IMR-90 (cell line): ENCODE results near the gene DYRK3. TPM values are rescaled to one million over a fixed set of nuclear protein-coding genes. Genes with fewer than 3 reads are reported as not detected.

ENCODE experiments used
- ATAC-seq: fragments of 200-7000 bp; cut with Tn5 transposase; 2 replicates; pipeline ENCODE4 v1.9.1; 2020; ENCODE audit warnings: low read depth, mild to moderate bottlenecking, moderate library complexity
- BruUV-seq: library from RNA; stranded (reverse); fragments of 400-500 nt; replicated peaks from 2 replicates; lab custom pipeline; 2021; lab: Mats Ljungman, UMichigan
- CTCF ChIA-PET: fragments of 300-600 bp; formaldehyde crosslinking; extraction: SDS; loops from one replicate; lab custom pipeline; 2021; ENCODE audit warnings: antibody characterized with exemption; lab: Yijun Ruan, JAX
- POLR2A ChIA-PET: fragments of 300-600 bp; sonication (Branson Sonifier 250); formaldehyde crosslinking; loops from one replicate; lab custom pipeline; 2022; ENCODE audit warnings: antibody characterized with exemption; ENCODE audit not compliant: unreplicated experiment; lab: Charles Lee
- DNase-seq: peaks from one replicate; pipeline ENCODE4 v3.0.0; 2013
- H2AFZ ChIP-seq: replicated peaks from 2 replicates; pipeline ENCODE3; 2013; ENCODE audit warnings: low read length, mild to moderate bottlenecking; ENCODE audit not compliant: poor library complexity
- H2AK5ac ChIP-seq: 2 replicates; pipeline ENCODE4 v1.6.1; 2013; ENCODE audit warnings: low read depth, low read length, inconsistent platforms
- H2AK9ac ChIP-seq: replicated peaks from 2 replicates; pipeline ENCODE3; 2013; ENCODE audit warnings: mild to moderate bottlenecking, low read depth, low read length, moderate library complexity; ENCODE audit not compliant: poor library complexity
- H2BK120ac ChIP-seq: 2 replicates; pipeline ENCODE4 v1.6.1; 2013; ENCODE audit warnings: low read depth, low read length, inconsistent platforms
- H2BK15ac ChIP-seq: 3 replicates; pipeline ENCODE4 v1.6.1; 2013; ENCODE audit warnings: low read depth, low read length, inconsistent platforms
- H2BK20ac ChIP-seq: 2 replicates; pipeline ENCODE4 v1.6.1; 2013; ENCODE audit warnings: low read depth, mild to moderate bottlenecking, inconsistent platforms, low read length, moderate library complexity
- H2BK5ac ChIP-seq: 2 replicates; pipeline ENCODE4 v1.6.1; 2013; ENCODE audit warnings: mild to moderate bottlenecking, low read depth, low read length, inconsistent platforms; ENCODE audit not compliant: poor library complexity, severe bottlenecking
- H3K14ac ChIP-seq: replicated peaks from 2 replicates; pipeline ENCODE4 v1.6.1; 2013; ENCODE audit warnings: low read depth, low read length, inconsistent platforms
- H3K18ac ChIP-seq: 2 replicates; pipeline ENCODE4 v1.6.1; 2013; ENCODE audit warnings: low read depth, low read length, control low read depth
- H3K23ac ChIP-seq: 2 replicates; pipeline ENCODE4 v1.6.1; 2013; ENCODE audit warnings: low read depth, low read length, inconsistent platforms
- H3K27ac ChIP-seq: 2 replicates; pipeline ENCODE4 v1.5.1; 2013; ENCODE audit warnings: mild to moderate bottlenecking, control low read depth, low read length; ENCODE audit not compliant: insufficient read depth
- H3K27me3 ChIP-seq: 2 replicates; pipeline ENCODE4 v1.6.1; 2013; ENCODE audit warnings: low read length; ENCODE audit not compliant: control insufficient read depth, insufficient read depth
- H3K36me3 ChIP-seq: 2 replicates; pipeline ENCODE4 v1.6.1; 2013; ENCODE audit warnings: low read length, mixed read lengths; ENCODE audit not compliant: control insufficient read depth, insufficient read depth
- H3K4ac ChIP-seq: 2 replicates; pipeline ENCODE4 v1.6.1; 2013; ENCODE audit warnings: low read depth, low read length, inconsistent platforms
- H3K4me1 ChIP-seq: 2 replicates; pipeline ENCODE4 v1.6.1; 2013; ENCODE audit warnings: low read length, mixed read lengths; ENCODE audit not compliant: control insufficient read depth, insufficient read depth
- H3K4me2 ChIP-seq: 2 replicates; pipeline ENCODE4 v1.6.1; 2013; ENCODE audit warnings: low read depth, mild to moderate bottlenecking, control low read depth, low read length, moderate library complexity
- H3K4me3 ChIP-seq: 2 replicates; pipeline ENCODE4 v1.5.1; 2013; ENCODE audit warnings: low read depth, mild to moderate bottlenecking, control low read depth, low read length, moderate library complexity; ENCODE audit not compliant: insufficient read depth
- H3K56ac ChIP-seq: 2 replicates; pipeline ENCODE4 v1.6.1; 2013; ENCODE audit warnings: low read length, inconsistent platforms; ENCODE audit not compliant: insufficient read depth; ENCODE audit errors: extremely low read depth
- H3K79me1 ChIP-seq, 2 experiments: 2 replicates each; pipeline ENCODE4 v1.6.1; 2013; ENCODE audit warnings: low read length in 2 of 2, inconsistent platforms in 1 of 2, low read depth in 1 of 2
- H3K9ac ChIP-seq: 2 replicates; pipeline ENCODE4 v1.6.1; 2013; ENCODE audit warnings: low read depth, low read length, control low read depth
- H3K9me1 ChIP-seq: 2 replicates; pipeline ENCODE4 v1.6.1; 2013; ENCODE audit warnings: low read length, inconsistent platforms; ENCODE audit not compliant: insufficient read depth
- H3K9me3 ChIP-seq: 2 replicates; pipeline ENCODE4 v1.6.1; 2013; ENCODE audit warnings: low read length; ENCODE audit not compliant: control insufficient read depth, insufficient read depth
- H4K20me1 ChIP-seq: 2 replicates; pipeline ENCODE4 v1.6.1; 2013; ENCODE audit warnings: low read length, inconsistent platforms; ENCODE audit not compliant: insufficient read depth
- H4K5ac ChIP-seq: 2 replicates; pipeline ENCODE4 v1.6.1; 2013; ENCODE audit warnings: mild to moderate bottlenecking, low read depth, low read length, control low read depth
- H4K8ac ChIP-seq, 2 experiments: 2 replicates each; pipeline ENCODE4 v1.6.1; 2013; ENCODE audit warnings: low read depth in 2 of 2, low read length in 2 of 2, control low read depth in 1 of 2, inconsistent platforms in 1 of 2
- H4K91ac ChIP-seq: 2 replicates; pipeline ENCODE4 v1.6.1; 2013; ENCODE audit warnings: low read depth, low read length, inconsistent platforms; ENCODE audit not compliant: insufficient read depth
- CEBPB ChIP-seq: IDR thresholded peaks from 2 replicates; pipeline ENCODE4 v1.6.1; 2012; ENCODE audit warnings: low read depth, low read length, improper control_type of control experiment
- CTCF ChIP-seq: conservative IDR thresholded peaks from 2 replicates; pipeline ENCODE4 v1.5.1; 2012; ENCODE audit warnings: mild to moderate bottlenecking, low read depth, low read length, improper control_type of control experiment
- FOS ChIP-seq: fragments of 150-350 bp; IDR thresholded peaks from 2 replicates; pipeline ENCODE4 v1.6.1; 2016; ENCODE audit warnings: low read depth, low read length
- MAZ ChIP-seq: IDR thresholded peaks from 2 replicates; pipeline ENCODE4 v1.6.1; 2012; ENCODE audit warnings: low read depth, mild to moderate bottlenecking, low read length, improper control_type of control experiment, moderate library complexity, borderline replicate concordance
- RAD21 ChIP-seq: IDR thresholded peaks from 2 replicates; pipeline ENCODE4 v1.6.1; 2012; ENCODE audit warnings: low read length, improper control_type of control experiment
- RCOR1 ChIP-seq: IDR thresholded peaks from 2 replicates; pipeline ENCODE4 v1.6.1; 2012; ENCODE audit warnings: mild to moderate bottlenecking, low read length, improper control_type of control experiment; ENCODE audit not compliant: insufficient replicate concordance
- SMC3 ChIP-seq: fragments of 150-350 bp; IDR thresholded peaks from 2 replicates; pipeline ENCODE4 v1.6.1; 2016; ENCODE audit warnings: low read depth, mild to moderate bottlenecking, antibody characterized with exemption, low read length, moderate library complexity
- WGBS, 2 experiments: methylation state at CpG; one replicate each; pipeline versions ENCODE4 v1.1.5 to v1.1.7; 2013; ENCODE audit warnings: missing lambda C conversion rate in 2 of 2; ENCODE audit not compliant: insufficient read length in 1 of 2; ENCODE audit errors: extremely low coverage in 2 of 2; 5-methylcytosine and 5-hydroxymethylcytosine counted together
- dilution Hi-C: fragments of 300-500 bp; cut with HindIII; formaldehyde crosslinking; loops from one replicate; pipeline ENCODE4 v1.14.3; 2018; ENCODE audit warnings: low sequenced_read_pairs; ENCODE audit not compliant: unreplicated experiment
- in situ Hi-C: fragments of 300-500 bp; cut with MboI; formaldehyde crosslinking; loops from 3 replicates; pipeline ENCODE4 v1.14.3; 2019; ENCODE audit warnings: low sequenced_read_pairs, inconsistent platforms, mixed read lengths
- intact Hi-C: fragments of 100-400 bp; cut with micrococcal nuclease; formaldehyde crosslinking; loops from 2 replicates; pipeline ENCODE4 v1.10.0; 2022
- polyA plus RNA-seq, 3 experiments: library from polyadenylated mRNA; depleted of rRNA; stranded (reverse); fragments of >200 nt; gene quantifications; 2 replicates each; pipeline ENCODE4 v1.2.3, GENCODE V29; 2012; ENCODE audit warnings: low replicate concordance in 1 of 3
- total RNA-seq: library from RNA; depleted of rRNA; stranded (reverse); fragments of >200 nt; gene quantifications from 2 replicates; pipeline ENCODE4 v1.2.3, GENCODE V29; 2012

Gene DYRK3
- total and polyA plus RNA-seq, 2 of the 4 experiments (the other 2 are of a cell fraction): 5.5 to 22.0 TPM

- ATAC-seq: peak; percentile 49; the same call in 1 of the 2 replicates
- in situ Hi-C loops: no loop called here
- WGBS, 2 experiments: no CpG with 5 or more reads among the region's 3 CpGs
Measured at GRCh38 chr1:206606867-206607266, 28.5 kb upstream of the DYRK3 start.

More at GRCh38 chr1:206606867-206607266, 28.5 kb upstream of the DYRK3 start:
- POLR2A ChIA-PET: no interaction called here
- H3K4me3 ChIP-seq: no peak overlapping the region
- H3K4ac ChIP-seq: no peak overlapping the region
- no peaks in the 10 kb centered on the region for H4K20me1 ChIP-seq
- H3K56ac ChIP-seq: no peak overlapping the region
- no peak overlapping the region for H2BK120ac ChIP-seq
- DNase-seq: peak; percentile 41
- H4K8ac ChIP-seq: no peak overlapping the region
- H3K36me3 ChIP-seq: peaks cover 24% of the 10 kb centered on the region
- H3K9ac ChIP-seq: no peak overlapping the region
- BruUV-seq: no TSS peak
- no peak overlapping the region for H2BK20ac ChIP-seq
- no peak overlapping the region for H4K5ac ChIP-seq
- intact Hi-C loops: loop anchor here (5.0 kb wide), 2 partner anchors 375 to 470 kb away; no protein-coding TSS in a partner anchor
- no peaks in the 10 kb centered on the region for H3K9me3 ChIP-seq
- H3K4me1 ChIP-seq: peaks cover 4% of the 10 kb centered on the region
- H2BK15ac ChIP-seq: no peak overlapping the region
- dilution Hi-C loops: no loop called here
- H3K79me1 ChIP-seq: peaks cover 12 to 13% of the 10 kb centered on the region in 2 experiments
- no peak overlapping the region for H2AFZ ChIP-seq
- H3K27me3 ChIP-seq: no peaks in the 10 kb centered on the region
- H2AK5ac ChIP-seq: no peak overlapping the region
- TF ChIP-seq SMC3 (peak; percentile 48), RAD21 (peak; percentile 29), MAZ (no peak), CTCF (peak; percentile 52), FOS (no peak), CEBPB (no peak), RCOR1 (no peak)
- no peak overlapping the region for H3K18ac ChIP-seq
- H4K91ac ChIP-seq: no peak overlapping the region
- no peak overlapping the region for H3K14ac ChIP-seq
- H3K23ac ChIP-seq: no peak overlapping the region
- H3K27ac ChIP-seq: no peak overlapping the region
- H2AK9ac ChIP-seq: no peak overlapping the region
- CTCF ChIA-PET: no interaction called here
- H3K4me2 ChIP-seq: no peak overlapping the region
- H3K9me1 ChIP-seq: peaks cover 8% of the 10 kb centered on the region
- no peak overlapping the region for H2BK5ac ChIP-seq
